WTC11 (cell line): ENCODE measurements around the gene NPAS3. TPM values are rescaled to one million over a fixed set of nuclear protein-coding genes. Genes with fewer than 3 reads are reported as not detected.

ENCODE experiments used
- ATAC-seq: fragments of 200-7000 bp; cut with Tn5 transposase; 2 replicates; pipeline ENCODE4 v1.10.0; 2021; ENCODE audit warnings: mild to moderate bottlenecking, moderate library complexity
- CTCF ChIA-PET: fragments of 300-600 bp; sonication (Branson Sonifier 250); formaldehyde crosslinking; loops from one replicate; lab custom pipeline; 2021; ENCODE audit warnings: antibody characterized with exemption; lab: Charles Lee
- POLR2A ChIA-PET: fragments of 350-600 bp; sonication (Branson Sonifier 250); formaldehyde crosslinking; loops from one replicate; lab custom pipeline; 2021; ENCODE audit warnings: antibody characterized with exemption; lab: Charles Lee
- DNase-seq: peaks from one replicate; pipeline ENCODE4 v3.0.0; 2021; ENCODE audit warnings: low spot score
- H3K27ac Mint-ChIP-seq: 2 replicates; pipeline ENCODE4 v1.8.0; 2021; ENCODE audit warnings: mixed read lengths
- H3K27me3 Mint-ChIP-seq: 2 replicates; pipeline ENCODE4 v1.8.0; 2021; ENCODE audit warnings: low read depth, mild to moderate bottlenecking, moderate library complexity, mixed read lengths
- H3K36me3 Mint-ChIP-seq: 2 replicates; pipeline ENCODE4 v1.8.0; 2021; ENCODE audit warnings: mixed read lengths
- H3K4me1 Mint-ChIP-seq: 2 replicates; pipeline ENCODE4 v1.8.0; 2022; ENCODE audit warnings: mixed read lengths
- H3K4me3 Mint-ChIP-seq: 2 replicates; pipeline ENCODE4 v1.8.0; 2021; ENCODE audit warnings: mild to moderate bottlenecking, moderate library complexity, mixed read lengths
- H3K9me3 Mint-ChIP-seq: 2 replicates; pipeline ENCODE4 v1.8.0; 2021; ENCODE audit warnings: mixed read lengths
- CREM ChIP-seq: sonication (generic); formaldehyde crosslinking; IDR thresholded peaks from 2 replicates; pipeline ENCODE4 v1.8.1; 2022; ENCODE audit warnings: mild to moderate bottlenecking, missing genetic modification reagents, moderate library complexity
- FOXK1 ChIP-seq: sonication (generic); formaldehyde crosslinking; IDR thresholded peaks from 2 replicates; pipeline ENCODE4 v1.8.0; 2022; ENCODE audit warnings: mild to moderate bottlenecking, moderate library complexity, missing genetic modification reagents
- JAZF1 ChIP-seq: fragments of 250-450 bp; sonication (Bioruptor Pico); IDR thresholded peaks from 2 replicates; pipeline ENCODE4 v1.9.0; 2021; ENCODE audit warnings: moderate library complexity, mild to moderate bottlenecking, inconsistent platforms
- NFE2L1 ChIP-seq: sonication (generic); formaldehyde crosslinking; IDR thresholded peaks from 2 replicates; pipeline ENCODE4 v1.8.1; 2023; ENCODE audit warnings: missing genetic modification reagents
- SMAD4 ChIP-seq: sonication (generic); formaldehyde crosslinking; IDR thresholded peaks from 2 replicates; pipeline ENCODE4 v1.8.0; 2022; ENCODE audit warnings: mild to moderate bottlenecking, missing genetic modification reagents
- TEAD4 ChIP-seq: sonication (generic); formaldehyde crosslinking; IDR thresholded peaks from 2 replicates; pipeline ENCODE4 v1.8.0; 2022; ENCODE audit warnings: mild to moderate bottlenecking, missing genetic modification reagents
- ZNF416 ChIP-seq: fragments of 250-450 bp; sonication (Bioruptor Pico); IDR thresholded peaks from 2 replicates; pipeline ENCODE4 v1.9.0; 2021; ENCODE audit warnings: mild to moderate bottlenecking, inconsistent platforms
- total RNA-seq: library from RNA; stranded (reverse); gene quantifications from 3 replicates; pipeline ENCODE4 v1.2.3, GENCODE V29; 2021
- TF ChIP-seq, protein P1 (sequence below): sonication (generic); formaldehyde crosslinking; IDR thresholded peaks from 2 replicates; pipeline ENCODE4 v1.8.1; 2022; ENCODE audit warnings: missing genetic modification reagents, borderline replicate concordance
- TF ChIP-seq, protein P2 (sequence below): sonication (generic); formaldehyde crosslinking; IDR thresholded peaks from 2 replicates; pipeline ENCODE4 v1.8.1; 2022; ENCODE audit warnings: mild to moderate bottlenecking, moderate library complexity, missing genetic modification reagents
- TF ChIP-seq, protein P3 (sequence below): sonication (generic); formaldehyde crosslinking; IDR thresholded peaks from 2 replicates; pipeline ENCODE4 v1.8.1; 2022; ENCODE audit warnings: low read depth, mild to moderate bottlenecking, moderate library complexity, missing genetic modification reagents, borderline replicate concordance
- TF ChIP-seq, protein P4 (sequence below): sonication (generic); formaldehyde crosslinking; IDR thresholded peaks from 2 replicates; pipeline ENCODE4 v1.8.0; 2023; ENCODE audit warnings: mild to moderate bottlenecking, missing genetic modification reagents
- TF ChIP-seq, protein P5 (sequence below): sonication (generic); formaldehyde crosslinking; IDR thresholded peaks from 2 replicates; pipeline ENCODE4 v1.8.1; 2023; ENCODE audit warnings: mild to moderate bottlenecking, missing genetic modification reagents, borderline replicate concordance
- TF ChIP-seq, protein P6 (sequence below): fragments of 200-600 bp; IDR thresholded peaks from 2 replicates; pipeline ENCODE4 v1.8.0; 2022; ENCODE audit warnings: antibody characterized with exemption
- TF ChIP-seq, protein P7 (sequence below): fragments of 250-450 bp; sonication (Bioruptor Pico); IDR thresholded peaks from 2 replicates; pipeline ENCODE4 v1.9.0; 2021; ENCODE audit warnings: moderate library complexity, mild to moderate bottlenecking, inconsistent platforms, borderline replicate concordance

Gene NPAS3
- total RNA-seq, 1 experiment from 2014 or later: 3.2 TPM

DNA sequence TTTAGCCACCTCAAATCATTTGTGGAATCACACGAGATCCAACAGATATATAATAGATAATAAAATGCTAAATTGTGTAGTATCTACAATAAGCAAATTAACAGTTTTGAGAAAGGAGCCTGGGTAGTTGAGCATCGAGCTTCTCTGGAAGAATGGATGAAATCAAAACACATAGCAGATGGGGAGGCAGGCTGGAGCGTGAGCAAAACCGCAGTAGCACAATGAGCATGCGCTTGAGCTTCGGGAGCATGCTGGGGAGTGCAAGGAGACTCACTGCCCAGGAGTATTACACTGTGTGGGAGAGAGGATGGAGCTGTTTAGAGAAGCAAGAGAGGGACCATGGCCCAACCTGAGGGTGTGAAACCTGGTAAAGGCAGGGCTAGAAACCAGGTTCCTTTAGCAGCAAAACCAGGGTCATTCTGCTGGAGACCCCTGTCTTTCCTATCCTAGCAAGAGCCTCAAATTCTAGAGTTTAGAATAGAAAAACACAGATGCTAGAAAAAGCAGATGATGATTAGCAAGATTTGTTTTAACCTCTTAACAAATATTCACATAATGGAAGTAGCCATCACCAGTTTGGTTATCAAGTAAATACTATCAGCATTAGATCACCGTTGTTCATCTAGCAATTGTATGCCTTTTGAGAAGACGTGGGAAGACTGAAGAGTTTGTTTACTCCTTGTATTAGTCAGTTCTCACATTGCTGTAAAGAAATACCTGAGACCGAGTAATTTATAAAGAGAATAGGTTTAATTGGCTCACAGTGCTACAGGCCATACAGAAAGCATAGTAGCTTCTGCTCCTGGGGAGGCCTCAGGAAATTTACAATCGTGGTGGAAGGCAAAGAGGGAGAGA lies 527.4 kb downstream of the NPAS3 start:
- no peak for ATAC-seq
- peaks cover 23% of the 10 kb centered on the region for H3K4me1 Mint-ChIP-seq

DNA sequence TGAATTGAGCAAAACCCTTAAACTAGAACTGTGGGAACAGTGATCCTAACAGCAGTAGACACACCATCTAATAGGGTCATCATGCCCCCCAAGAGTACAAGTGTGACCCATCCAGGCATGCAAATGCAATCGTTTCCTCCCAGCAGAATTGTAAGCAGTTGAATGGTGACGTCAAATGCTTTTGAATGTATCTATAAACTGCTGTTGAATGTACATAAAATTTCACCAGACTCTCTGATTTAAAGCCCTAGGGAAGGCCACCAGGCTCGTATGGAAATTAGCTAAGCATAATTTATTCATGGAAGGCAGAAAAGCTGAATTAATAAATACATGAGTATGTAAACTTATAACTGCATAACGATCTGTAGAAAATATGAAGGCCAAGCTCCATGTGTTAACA lies 529.3 kb downstream of the NPAS3 start:
- no peaks in the 10 kb centered on the region for H3K9me3 Mint-ChIP-seq

More for the DNA sequence above, 527.4 kb downstream of the NPAS3 start:
- Mint-ChIP-seq H3K27ac (no peak overlapping the region), H3K27me3 (no peaks in the 10 kb centered on the region), H3K9me3 (no peaks in the 10 kb centered on the region), H3K36me3 (no peaks in the 10 kb centered on the region), H3K4me3 (no peak overlapping the region)
- POLR2A ChIA-PET: no interaction called here
- TF ChIP-seq FOXK1: no peak
- no peak for TF ChIP-seq CREM (CRISPR knock-in tag)
- CTCF ChIA-PET: interaction anchor here (1.4 kb wide), 1 partner anchor 10 kb away, joined by 3 read pairs; no protein-coding TSS in a partner anchor
- no peak for DNase-seq

DNA sequence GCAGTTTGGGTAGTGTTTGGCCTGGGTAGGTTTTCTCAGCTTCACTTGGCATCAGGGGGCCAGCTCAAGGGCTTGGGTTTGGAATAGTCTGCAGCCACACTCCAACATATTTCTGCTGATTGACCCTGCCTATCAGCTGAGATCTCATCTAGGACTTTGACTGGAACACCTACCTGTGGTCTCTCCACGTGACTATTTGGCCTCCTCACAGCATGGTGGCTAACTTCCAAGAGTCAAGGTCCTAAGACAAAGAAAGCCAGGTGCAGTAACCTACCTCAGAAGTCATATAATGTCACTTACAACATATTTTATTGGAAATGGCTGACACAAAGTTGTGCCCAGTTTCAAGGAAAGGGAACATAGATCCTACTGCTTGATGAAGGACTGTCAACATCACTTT lies 531.2 kb downstream of the NPAS3 start:
- peaks cover 51% of the 10 kb centered on the region for H3K4me1 Mint-ChIP-seq
- ChIA-PET CTCF (no interaction called here), POLR2A (no interaction called here)
- TF ChIP-seq, protein P1, sequence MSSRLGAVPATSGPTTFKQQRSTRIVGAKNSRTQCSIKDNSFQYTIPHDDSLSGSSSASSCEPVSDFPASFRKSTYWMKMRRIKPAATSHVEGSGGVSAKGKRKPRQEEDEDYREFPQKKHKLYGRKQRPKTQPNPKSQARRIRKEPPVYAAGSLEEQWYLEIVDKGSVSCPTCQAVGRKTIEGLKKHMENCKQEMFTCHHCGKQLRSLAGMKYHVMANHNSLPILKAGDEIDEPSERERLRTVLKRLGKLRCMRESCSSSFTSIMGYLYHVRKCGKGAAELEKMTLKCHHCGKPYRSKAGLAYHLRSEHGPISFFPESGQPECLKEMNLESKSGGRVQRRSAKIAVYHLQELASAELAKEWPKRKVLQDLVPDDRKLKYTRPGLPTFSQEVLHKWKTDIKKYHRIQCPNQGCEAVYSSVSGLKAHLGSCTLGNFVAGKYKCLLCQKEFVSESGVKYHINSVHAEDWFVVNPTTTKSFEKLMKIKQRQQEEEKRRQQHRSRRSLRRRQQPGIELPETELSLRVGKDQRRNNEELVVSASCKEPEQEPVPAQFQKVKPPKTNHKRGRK (CRISPR knock-in tag): no peak
- TF ChIP-seq JAZF1 (CRISPR knock-in tag) (no peak), SMAD4 (CRISPR knock-in tag) (no peak)
- DNase-seq (no peak), ATAC-seq (no peak)
- H3K36me3 Mint-ChIP-seq: no peaks in the 10 kb centered on the region
- H3K27me3 Mint-ChIP-seq: no peaks in the 10 kb centered on the region
- H3K9me3 Mint-ChIP-seq: no peaks in the 10 kb centered on the region
- no peak overlapping the region for H3K4me3 Mint-ChIP-seq
- no peak overlapping the region for H3K27ac Mint-ChIP-seq

More for the DNA sequence above, 529.3 kb downstream of the NPAS3 start:
- TF ChIP-seq, protein P2, sequence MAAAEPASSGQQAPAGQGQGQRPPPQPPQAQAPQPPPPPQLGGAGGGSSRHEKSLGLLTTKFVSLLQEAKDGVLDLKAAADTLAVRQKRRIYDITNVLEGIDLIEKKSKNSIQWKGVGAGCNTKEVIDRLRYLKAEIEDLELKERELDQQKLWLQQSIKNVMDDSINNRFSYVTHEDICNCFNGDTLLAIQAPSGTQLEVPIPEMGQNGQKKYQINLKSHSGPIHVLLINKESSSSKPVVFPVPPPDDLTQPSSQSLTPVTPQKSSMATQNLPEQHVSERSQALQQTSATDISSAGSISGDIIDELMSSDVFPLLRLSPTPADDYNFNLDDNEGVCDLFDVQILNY (CRISPR knock-in tag): no peak
- TF ChIP-seq, protein P3, sequence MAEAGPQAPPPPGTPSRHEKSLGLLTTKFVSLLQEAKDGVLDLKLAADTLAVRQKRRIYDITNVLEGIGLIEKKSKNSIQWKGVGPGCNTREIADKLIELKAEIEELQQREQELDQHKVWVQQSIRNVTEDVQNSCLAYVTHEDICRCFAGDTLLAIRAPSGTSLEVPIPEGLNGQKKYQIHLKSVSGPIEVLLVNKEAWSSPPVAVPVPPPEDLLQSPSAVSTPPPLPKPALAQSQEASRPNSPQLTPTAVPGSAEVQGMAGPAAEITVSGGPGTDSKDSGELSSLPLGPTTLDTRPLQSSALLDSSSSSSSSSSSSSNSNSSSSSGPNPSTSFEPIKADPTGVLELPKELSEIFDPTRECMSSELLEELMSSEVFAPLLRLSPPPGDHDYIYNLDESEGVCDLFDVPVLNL (CRISPR knock-in tag): no peak
- TF ChIP-seq TEAD4 (CRISPR knock-in tag): no peak
- no peak for TF ChIP-seq NFE2L1 (CRISPR knock-in tag)
- no peak for TF ChIP-seq ZNF416 (CRISPR knock-in tag)
- H3K27ac Mint-ChIP-seq: no peak overlapping the region
- ATAC-seq (no peak), DNase-seq (no peak)
- peaks cover 33% of the 10 kb centered on the region for H3K4me1 Mint-ChIP-seq
- ChIA-PET CTCF (interaction anchor here (1.2 to 1.4 kb wide), 2 partner anchors 8 to 325 kb away, joined by 3 to 4 read pairs; no protein-coding TSS in a partner anchor), POLR2A (no interaction called here)
- H3K4me3 Mint-ChIP-seq: no peak overlapping the region
- no peaks in the 10 kb centered on the region for H3K27me3 Mint-ChIP-seq
- no peaks in the 10 kb centered on the region for H3K36me3 Mint-ChIP-seq

DNA sequence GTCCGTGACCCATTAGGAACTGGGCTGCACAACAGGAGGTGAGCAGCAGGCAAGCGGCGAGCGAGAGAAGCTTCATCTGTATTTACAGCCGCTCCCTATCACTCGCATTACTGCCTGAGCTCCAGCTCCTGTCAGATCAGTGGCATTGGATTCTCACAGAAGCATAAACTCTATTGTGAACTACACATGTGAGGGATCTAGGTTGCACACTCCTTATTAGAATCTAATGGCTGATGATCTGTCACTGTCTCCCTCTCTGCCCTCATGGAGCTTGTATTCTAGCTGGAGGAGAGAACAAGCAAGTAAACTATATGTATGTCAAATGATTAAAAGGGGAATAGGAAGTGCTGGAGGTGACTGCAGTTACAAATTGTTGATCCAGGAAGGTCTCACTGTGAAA lies 533.1 kb downstream of the NPAS3 start:
- H3K9me3 Mint-ChIP-seq: no peaks in the 10 kb centered on the region
- no peak for DNase-seq
- H3K4me1 Mint-ChIP-seq: peaks cover 59% of the 10 kb centered on the region
- no peak overlapping the region for H3K27ac Mint-ChIP-seq
- no peak for ATAC-seq
- ChIA-PET POLR2A (no interaction called here), CTCF (interaction anchor here (1.0 kb wide), 1 partner anchor 321 kb away, joined by 4 read pairs; no protein-coding TSS in a partner anchor)
- no peaks in the 10 kb centered on the region for H3K36me3 Mint-ChIP-seq
- H3K4me3 Mint-ChIP-seq: no peak overlapping the region
- no peaks in the 10 kb centered on the region for H3K27me3 Mint-ChIP-seq
- TF ChIP-seq, protein P4, sequence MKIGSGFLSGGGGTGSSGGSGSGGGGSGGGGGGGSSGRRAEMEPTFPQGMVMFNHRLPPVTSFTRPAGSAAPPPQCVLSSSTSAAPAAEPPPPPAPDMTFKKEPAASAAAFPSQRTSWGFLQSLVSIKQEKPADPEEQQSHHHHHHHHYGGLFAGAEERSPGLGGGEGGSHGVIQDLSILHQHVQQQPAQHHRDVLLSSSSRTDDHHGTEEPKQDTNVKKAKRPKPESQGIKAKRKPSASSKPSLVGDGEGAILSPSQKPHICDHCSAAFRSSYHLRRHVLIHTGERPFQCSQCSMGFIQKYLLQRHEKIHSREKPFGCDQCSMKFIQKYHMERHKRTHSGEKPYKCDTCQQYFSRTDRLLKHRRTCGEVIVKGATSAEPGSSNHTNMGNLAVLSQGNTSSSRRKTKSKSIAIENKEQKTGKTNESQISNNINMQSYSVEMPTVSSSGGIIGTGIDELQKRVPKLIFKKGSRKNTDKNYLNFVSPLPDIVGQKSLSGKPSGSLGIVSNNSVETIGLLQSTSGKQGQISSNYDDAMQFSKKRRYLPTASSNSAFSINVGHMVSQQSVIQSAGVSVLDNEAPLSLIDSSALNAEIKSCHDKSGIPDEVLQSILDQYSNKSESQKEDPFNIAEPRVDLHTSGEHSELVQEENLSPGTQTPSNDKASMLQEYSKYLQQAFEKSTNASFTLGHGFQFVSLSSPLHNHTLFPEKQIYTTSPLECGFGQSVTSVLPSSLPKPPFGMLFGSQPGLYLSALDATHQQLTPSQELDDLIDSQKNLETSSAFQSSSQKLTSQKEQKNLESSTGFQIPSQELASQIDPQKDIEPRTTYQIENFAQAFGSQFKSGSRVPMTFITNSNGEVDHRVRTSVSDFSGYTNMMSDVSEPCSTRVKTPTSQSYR (CRISPR knock-in tag): no peak
- TF ChIP-seq, protein P5, sequence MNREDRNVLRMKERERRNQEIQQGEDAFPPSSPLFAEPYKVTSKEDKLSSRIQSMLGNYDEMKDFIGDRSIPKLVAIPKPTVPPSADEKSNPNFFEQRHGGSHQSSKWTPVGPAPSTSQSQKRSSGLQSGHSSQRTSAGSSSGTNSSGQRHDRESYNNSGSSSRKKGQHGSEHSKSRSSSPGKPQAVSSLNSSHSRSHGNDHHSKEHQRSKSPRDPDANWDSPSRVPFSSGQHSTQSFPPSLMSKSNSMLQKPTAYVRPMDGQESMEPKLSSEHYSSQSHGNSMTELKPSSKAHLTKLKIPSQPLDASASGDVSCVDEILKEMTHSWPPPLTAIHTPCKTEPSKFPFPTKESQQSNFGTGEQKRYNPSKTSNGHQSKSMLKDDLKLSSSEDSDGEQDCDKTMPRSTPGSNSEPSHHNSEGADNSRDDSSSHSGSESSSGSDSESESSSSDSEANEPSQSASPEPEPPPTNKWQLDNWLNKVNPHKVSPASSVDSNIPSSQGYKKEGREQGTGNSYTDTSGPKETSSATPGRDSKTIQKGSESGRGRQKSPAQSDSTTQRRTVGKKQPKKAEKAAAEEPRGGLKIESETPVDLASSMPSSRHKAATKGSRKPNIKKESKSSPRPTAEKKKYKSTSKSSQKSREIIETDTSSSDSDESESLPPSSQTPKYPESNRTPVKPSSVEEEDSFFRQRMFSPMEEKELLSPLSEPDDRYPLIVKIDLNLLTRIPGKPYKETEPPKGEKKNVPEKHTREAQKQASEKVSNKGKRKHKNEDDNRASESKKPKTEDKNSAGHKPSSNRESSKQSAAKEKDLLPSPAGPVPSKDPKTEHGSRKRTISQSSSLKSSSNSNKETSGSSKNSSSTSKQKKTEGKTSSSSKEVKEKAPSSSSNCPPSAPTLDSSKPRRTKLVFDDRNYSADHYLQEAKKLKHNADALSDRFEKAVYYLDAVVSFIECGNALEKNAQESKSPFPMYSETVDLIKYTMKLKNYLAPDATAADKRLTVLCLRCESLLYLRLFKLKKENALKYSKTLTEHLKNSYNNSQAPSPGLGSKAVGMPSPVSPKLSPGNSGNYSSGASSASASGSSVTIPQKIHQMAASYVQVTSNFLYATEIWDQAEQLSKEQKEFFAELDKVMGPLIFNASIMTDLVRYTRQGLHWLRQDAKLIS (CRISPR knock-in tag): no peak
- TF ChIP-seq, protein P6, sequence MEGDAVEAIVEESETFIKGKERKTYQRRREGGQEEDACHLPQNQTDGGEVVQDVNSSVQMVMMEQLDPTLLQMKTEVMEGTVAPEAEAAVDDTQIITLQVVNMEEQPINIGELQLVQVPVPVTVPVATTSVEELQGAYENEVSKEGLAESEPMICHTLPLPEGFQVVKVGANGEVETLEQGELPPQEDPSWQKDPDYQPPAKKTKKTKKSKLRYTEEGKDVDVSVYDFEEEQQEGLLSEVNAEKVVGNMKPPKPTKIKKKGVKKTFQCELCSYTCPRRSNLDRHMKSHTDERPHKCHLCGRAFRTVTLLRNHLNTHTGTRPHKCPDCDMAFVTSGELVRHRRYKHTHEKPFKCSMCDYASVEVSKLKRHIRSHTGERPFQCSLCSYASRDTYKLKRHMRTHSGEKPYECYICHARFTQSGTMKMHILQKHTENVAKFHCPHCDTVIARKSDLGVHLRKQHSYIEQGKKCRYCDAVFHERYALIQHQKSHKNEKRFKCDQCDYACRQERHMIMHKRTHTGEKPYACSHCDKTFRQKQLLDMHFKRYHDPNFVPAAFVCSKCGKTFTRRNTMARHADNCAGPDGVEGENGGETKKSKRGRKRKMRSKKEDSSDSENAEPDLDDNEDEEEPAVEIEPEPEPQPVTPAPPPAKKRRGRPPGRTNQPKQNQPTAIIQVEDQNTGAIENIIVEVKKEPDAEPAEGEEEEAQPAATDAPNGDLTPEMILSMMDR: no peak
- TF ChIP-seq, protein P7, sequence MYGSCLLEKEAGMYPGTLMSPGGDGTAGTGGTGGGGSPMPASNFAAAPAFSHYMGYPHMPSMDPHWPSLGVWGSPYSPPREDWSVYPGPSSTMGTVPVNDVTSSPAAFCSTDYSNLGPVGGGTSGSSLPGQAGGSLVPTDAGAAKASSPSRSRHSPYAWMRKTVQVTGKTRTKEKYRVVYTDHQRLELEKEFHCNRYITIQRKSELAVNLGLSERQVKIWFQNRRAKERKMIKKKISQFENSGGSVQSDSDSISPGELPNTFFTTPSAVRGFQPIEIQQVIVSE (CRISPR knock-in tag): no peak
